GM18870 (cell line): ENCODE measurements around the gene S100A13.
"Not testable (repeated sequence)": the region's sequence is repeated elsewhere in the genome, so short reads cannot be mapped to it uniquely, and the experiment has no call there.

Experiments
- ATAC-seq: cut with Tn5 transposase; IDR thresholded peaks from one replicate; pipeline ENCODE4 v1.9.1; 2021; ENCODE audit warnings: moderate library complexity; ENCODE audit not compliant: unreplicated experiment

Gene S100A13

DNA sequence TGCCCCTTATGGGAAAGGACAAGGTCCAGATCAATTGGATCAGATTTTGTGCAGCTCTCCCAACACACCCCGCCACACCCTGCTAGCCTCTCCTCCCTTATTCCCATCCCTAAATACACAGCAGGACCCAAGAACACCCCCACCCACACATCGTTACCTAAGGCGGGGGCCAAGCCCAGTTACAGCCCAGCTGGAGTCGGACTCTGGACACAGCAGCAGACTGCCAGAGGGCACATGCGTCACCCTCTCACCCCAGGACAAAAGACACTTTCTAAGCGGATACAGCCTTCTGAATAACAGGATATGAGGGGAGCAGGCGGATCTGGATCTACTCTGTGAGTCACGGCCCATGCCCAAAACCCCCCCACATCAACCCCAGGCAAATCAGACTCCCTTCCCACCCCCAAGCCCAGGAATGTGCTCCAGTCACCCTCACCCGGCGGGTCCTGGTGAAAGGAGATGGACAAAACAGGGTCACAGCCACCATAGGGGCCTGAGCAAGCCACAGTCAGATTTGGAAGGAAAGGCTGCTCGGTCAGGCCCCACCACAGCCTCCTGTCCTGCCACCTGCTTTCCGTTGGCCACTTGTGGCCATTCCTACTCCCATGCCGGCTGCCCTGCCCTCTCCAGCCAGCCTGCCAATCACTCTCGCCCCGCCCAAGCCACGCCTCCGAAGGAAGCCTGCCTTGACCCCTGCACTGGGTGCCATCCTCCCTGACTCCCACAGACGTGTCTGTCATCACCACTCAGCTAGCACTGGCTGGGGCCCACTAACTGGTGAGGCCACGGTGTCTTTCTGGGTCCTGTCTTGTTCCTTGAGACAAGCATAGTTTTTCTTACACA, 18.3 kb downstream of the S100A13 start:
- no peak for ATAC-seq

DNA sequence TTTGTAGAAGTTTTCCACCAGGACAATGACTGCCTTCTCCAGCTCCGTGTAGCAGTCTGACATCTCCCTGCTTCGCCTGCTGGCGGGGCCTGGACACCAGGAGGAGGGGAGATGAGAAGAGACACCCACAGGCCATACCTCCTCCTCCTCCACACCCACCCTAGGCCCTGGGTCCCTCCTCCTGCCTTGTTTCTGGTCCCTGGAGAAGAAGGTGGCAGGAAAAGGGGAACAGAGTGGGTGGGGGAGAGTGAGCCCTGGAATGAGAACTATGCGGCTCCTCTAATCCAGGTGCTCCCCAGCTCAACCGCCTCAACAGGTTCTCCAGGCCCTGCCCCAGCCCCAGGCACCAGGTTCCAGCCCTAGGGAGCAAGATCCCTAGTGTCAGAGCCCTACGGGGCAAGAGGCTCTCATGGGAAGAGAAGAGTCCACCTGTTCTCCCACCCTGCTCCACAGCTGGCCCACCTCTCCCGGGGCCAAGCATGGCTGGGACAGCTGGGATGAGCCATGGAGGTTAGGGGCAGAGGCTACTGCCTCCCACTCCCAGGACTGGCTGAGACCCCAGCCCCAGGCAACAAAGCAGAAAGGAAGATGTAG, 19.1 kb downstream of the S100A13 start:
- ATAC-seq = no peak

DNA sequence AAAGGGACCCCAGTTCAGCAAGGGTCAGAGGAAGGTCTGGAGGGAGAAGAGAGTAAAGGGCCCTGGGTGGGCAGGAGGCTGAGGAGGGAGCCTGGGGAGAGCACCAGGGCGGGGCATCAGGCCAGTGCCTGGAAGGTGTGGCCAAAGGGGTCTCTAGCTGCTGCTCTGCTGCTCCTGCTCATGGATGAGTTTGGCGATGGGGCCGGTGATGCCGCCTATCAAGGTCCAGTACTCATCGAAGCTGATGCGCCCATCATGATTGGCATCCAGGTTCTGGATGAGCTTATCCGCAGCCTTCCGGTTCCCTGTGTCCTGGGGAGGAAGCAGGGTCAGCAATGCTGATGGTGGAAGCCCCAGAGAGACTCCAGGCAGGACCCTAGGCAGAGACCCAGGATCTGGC, 19.9 kb downstream of the S100A13 start:
- no peak for ATAC-seq

DNA sequence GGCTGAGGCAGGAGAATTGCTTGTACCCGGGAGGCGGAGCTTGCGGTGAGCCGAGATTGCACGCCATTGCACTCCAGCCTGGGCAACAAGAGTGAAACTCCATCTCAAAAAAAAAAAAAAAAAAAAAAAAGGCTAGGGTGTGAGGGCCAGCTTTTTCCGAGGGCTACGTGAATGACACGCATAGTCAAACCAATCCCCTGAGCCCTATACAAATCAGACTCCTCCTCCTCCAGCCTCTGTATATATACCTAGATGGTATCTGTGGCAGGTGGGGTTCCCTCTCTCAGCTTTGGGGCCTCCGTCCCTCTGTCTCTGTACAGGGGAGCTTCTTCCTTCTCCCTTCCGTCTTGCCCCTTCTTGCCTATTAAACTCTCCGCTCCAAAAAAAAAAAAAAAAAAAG, 21.1 kb downstream of the S100A13 start:
- ATAC-seq = no peak

DNA sequence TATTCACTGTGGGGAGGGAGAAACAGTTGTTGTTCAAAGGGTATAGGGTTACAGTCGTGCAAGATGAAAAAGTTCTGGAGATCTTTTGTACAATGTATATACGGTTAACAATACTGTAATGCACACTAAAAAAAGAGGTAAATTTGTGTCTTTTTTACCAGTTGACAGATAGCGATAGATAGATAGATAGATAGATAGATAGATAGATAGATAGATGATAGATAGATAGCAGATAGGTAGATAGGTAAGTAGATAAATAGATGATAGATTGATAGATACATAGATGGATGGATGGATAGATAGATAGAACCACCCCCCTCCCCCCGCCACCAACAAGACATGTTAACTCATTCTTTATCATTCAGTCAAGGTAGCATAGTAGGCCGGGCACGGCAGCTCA, 24.6 kb downstream of the S100A13 start:
- no peak for ATAC-seq

DNA sequence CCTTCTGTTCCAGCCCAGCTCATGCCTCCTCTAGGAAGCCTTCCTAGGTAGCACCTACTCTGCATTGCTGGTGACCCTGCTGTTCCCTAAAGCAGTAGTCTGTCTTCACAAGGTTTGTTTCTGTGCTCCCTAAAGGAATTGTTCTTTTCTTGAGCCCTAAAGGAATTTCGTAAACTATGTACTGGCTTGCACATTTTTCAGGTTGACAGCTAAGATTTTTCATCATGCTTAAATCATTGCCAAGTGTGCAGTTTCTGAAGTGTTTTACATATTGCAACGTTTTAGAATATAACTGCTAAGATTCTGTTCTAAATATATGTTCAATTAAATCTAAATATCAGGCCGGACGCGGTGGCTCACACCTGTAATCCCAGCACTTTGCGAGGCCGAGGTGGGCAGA, 27.5 kb downstream of the S100A13 start:
- no peak for ATAC-seq

DNA sequence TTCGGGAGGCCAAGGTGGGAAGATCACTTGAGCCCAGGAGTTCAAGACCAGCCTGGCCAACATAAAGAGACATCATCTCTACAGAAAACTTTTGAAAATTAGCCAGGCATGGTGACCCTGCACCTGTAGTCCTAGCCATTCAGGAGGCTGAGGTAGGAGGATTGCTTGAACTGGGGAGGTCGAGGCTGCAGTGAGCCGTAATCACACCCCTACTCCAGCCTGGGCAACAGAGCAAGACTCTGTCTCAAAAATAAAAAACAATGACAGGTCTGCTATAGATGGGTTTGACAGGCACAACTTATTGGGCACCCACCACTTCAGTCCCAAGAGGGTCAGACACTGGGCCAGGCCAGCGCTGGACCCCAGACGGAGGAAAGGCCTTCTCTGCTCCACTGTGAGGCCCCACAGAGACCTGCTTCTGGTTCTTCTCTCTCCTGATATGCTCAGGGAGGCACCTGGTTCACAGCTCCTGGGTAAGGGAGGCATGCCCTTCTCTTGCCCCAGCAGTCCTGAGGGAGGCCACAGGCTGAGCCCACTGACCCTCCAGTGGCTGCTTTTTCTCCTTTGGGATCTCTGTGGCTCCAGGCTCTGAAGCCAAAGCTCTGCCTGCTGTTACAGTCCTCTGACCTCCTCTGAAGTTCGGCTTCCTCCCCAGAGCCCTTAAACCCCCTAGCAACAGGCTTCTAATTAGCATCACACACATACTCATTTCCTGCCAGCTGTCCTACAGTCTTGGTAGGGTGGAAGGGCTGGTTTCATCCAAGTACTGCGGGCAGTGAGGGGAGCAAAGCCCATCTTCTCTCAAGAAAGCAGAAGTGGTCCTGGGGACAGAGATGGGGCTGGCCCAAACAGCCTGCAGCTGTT, 28.8 kb downstream of the S100A13 start:
- peak; percentile 92 for ATAC-seq

DNA sequence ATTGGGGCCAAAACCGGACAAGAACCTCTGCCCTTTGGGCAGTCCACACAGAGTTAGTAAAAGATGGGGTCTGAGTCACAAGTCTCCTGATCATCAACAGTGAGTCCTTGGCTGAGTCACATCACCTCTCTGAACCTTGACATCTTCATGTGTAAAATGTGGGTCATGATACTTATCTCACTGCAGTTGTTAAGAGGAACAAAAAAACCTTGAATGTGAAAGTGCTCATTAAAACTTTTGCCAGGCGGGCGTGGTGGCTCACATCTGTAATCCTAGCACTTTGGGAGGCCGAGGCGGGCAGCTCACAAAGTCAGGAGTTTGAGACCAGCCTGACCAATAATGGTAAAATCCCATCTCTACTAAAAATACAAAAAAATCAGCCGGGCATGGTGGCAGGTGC, 30.1 kb downstream of the S100A13 start:
- ATAC-seq = no peak

DNA sequence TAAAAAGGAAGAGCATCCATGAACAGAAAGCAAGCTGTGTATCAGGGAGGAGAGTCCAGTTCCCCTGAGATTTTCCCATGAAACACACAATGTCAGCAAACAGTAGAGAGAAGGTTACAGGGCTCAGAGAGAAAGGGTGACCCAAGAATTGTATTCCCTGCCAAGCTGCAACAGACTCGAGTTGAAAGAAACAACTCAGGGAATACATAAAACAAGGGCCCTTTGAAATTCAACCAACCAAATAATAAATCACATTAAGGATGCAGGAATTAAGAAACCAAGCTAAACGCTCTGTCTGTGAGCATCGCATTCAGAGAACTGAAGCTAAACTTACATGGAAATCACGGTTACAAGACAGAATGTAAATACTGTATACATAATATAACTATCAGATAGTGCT, 34.6 kb downstream of the S100A13 start:
- no peak for ATAC-seq

DNA sequence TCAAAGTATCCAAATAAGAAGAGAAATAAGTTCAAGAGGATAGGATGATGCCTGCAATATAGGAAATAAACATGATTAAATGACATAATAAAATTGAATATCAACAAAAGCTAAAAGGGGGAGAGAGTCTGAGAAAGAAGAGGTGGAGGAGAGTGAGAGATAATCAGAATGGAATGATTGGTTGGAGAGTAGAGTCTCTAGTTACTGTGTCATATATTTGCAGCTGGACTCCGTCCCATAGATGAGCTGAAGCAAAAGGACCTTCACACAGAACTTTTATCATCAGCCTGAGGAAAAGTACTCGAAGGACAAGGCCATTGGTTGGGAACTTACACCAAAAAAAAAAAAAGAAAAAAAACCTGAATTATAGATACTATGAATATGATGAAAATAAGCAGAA, 38.8 kb downstream of the S100A13 start:
- no peak for ATAC-seq

DNA sequence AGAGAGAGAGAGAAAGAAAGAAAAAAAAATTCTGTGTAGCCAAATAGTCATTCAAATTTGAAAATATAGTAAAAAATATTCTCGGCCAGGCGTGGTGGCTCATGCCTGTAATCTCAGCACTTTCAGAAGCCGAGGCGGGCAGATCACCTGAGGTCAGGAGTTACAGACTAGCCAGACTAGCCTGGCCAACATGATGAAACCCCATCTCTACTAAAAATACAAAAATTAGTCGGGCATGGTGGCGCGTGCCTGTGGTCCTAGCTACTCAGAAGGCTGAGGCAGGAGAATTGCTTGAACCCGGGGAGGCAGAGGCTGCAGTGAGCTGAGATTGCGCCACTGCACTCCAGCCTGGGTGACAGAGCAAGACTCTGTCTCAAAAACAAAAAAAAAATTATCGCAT, 39.3 kb downstream of the S100A13 start:
- ATAC-seq = not testable (repeated sequence)

DNA sequence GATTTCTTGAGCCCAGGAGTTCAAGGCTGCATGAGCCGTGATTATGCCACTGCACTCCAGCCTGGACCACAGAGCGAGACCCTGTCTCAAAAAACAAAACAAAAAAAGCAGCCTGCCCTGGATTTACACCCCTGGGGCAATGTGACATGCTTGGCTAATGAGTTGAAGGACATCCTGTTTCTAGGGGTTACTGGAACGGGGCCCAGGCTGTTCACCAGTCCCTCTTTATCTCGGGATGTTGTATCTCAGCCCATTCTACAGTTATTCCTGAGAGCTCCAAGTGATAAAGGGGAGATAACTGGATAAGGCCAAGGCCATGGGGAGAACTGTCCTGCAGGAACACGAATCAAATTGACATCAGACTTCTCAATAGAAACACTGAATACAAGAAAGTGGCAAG, 40.0 kb downstream of the S100A13 start:
- no peak for ATAC-seq

DNA sequence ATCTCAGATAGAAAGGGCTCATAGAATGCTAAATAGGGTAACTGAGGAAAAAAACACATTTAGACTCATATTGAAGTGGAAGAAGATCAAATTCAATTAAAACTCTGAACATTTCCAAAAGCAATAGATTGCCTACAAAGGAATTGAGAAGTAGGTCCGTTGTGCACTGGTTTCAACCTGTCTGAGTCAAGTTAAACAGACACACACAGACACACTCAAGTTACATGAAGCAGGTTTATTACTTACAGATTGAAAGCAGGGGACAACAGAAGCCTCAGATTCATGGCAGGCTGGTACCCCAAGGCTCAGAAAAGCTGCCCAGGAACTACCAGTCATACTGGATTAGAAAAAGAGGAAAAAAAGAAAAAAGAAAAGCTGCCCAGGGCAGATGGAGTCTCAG, 41.0 kb downstream of the S100A13 start:
- no peak for ATAC-seq

DNA sequence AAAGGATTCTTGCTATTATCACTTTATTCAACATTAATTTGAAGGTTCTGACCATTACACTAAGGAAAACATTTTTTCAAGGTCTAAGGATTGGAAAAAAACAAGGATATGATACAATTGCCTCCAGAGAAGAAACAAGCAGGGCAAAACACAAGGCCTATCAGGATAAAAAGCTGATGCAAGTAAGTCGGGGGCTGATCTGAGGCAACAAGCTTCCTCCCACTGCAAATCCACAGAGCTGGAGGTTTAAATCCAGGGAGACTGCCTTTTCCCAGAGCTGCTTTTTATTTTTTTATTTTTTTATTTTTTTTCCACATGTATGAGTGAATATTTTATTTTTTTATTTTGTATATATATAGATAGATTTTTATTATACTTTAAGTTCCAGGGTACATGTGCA, 42.3 kb downstream of the S100A13 start:
- ATAC-seq = no peak

DNA sequence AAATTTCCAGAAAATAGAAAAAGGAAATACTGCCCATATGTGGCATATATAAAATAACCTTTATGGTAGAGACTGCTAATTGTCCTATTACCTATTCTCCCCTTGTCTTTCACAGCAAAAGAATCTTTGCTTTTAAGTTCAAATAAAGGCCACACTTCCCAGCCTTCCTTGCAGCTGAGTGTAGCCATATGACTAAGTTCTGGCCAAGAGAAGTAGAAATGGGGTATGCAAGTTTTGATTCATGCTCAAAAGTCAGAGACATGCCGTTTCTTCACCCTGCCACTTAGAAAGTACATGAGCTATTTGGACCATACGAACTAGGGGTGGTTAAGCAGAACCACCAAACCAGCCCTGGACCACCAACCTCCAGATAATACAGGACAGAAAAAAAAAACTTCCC, 43.3 kb downstream of the S100A13 start:
- no peak for ATAC-seq

DNA sequence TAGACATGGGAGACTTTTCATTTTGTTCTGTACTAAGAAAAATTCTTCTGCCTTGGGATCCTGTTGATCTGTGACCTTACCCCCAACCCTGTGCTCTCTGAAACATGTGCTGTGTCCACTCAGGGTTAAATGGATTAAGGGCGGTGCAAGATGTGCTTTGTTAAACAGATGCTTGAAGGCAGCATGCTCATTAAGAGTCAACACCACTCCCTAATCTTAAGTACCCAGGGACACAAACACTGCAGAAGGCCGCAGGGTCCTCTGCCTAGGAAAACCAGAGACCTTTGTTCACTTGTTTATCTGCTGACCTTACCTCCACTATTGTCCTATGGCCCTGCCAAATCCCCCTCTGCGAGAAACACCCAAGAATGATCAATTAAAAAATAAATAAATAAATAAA, 43.8 kb downstream of the S100A13 start:
- not testable (repeated sequence) for ATAC-seq

DNA sequence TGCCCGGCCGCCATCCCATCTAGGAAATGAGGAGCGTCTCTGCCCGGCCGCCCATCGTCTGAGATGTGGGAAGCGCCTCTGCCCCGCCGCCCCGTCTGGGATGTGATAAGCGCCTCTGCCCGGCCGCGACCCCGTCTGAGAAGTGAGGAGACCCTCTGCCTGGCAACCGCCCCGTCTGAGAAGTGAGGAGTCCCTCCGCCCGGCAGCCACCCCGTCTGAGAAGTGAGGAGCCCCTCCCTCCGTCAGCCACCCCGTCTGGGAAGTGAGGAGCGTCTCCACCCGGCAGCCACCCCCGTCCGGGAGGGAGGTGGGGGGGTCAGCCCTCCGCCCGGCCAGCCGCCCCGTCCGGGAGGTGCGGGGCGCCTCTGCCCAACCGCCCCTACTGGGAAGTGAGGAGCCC, 44.5 kb downstream of the S100A13 start:
- not testable (repeated sequence) for ATAC-seq

DNA sequence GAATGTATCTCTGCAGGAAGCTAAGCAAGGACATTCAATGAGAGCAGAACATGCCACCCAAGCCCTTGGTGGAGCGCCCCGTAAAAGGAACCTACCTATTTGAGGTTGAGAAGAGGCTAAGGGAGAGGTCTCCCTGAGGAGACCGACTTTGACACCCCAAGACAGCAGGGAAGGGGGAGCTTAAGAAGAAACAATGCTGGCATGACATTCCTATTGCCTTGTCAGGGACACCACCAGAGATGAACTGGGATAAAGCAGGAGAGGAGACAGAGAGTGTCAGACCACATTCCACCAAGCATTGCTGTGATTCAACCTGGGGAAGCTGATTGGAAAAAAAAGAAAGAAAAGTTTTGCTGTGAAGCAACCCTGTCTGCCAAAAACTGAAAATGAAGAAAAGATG, 48.4 kb downstream of the S100A13 start:
- no peak for ATAC-seq

DNA sequence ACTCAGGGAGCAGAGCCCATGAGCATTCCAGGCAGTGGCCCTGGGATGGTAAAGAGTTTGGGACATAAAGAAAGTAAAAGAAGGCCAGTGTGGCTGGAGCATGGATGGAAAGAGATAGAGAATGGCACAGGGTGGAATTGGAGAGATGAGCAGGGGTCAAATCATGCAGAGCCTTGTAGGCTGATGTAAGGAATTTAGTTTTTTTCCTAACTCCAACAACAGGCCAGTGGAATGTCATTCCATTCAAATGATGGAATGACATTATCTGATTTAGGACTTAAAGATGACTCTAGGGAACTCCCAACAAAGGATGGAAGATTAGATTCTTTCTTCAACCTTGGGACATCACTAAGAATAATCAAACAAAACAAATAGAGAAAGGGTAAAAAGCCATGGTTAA, 48.8 kb downstream of the S100A13 start:
- no peak for ATAC-seq

DNA sequence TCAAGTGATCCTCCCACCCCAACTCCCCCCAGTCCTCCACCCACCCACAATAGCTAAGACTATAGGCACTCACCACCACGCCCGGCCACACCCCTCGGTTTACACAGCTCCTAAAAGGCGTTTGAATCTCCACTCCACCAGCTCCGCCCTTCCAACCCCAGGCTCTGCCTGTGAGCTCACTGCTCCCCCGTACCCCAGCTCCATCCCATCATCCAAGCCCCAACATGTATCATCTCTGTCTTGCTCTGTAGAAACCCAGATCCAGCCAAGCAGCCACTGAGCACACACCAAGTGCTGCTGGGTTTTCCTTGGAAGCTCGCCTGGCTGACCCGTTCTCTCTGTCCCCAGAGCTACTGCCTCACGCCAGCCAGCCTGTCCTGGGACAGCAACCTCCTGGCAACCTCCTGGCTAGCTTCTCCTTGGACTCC, 49.7 kb downstream of the S100A13 start:
- no peak for ATAC-seq

DNA sequence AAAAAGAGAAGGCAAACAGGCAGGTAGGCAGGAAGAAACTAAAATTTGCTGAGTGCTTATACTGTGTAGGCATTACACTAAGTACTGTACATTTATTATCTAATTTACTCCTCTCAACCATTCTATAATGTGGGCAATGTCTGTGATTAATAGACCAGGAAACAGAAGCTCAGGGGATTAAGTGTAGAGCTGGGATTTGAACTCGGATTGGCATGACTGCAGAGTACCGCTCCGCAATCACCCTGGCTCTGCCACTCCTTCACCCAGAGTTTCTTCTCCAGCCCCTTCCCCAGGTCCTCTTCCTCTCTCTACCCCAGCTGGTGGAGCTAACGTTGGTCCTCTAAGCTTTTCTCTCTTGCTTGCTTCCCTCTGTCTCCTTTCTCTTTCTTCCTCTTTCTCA, 50.2 kb downstream of the S100A13 start:
- no peak for ATAC-seq

DNA sequence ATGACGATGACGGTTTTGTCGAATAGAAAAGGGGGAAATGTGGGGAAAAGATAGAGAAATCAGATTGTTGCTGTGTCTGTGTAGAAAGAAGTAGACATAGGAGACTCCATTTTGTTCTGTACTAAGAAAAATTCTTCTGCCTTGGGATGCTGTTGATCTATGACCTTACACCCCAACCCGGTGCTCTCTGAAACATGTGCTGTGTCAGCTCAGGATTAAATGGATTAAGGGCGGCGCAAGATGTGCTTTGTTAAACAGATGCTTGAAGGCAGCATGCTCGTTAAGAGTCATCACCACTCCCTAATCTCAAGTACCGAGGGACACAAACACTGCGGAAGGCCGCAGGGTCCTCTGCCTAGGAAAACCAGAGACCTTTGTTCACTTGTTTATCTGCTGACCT, 51.8 kb downstream of the S100A13 start:
- not testable (repeated sequence) for ATAC-seq
